PC-9 (cell line): ENCODE measurements around the gene TPCN2.

ENCODE experiments used
- CTCF ChIP-seq: fragments of 200-600 bp; sonication (generic); conservative IDR thresholded peaks from 2 replicates; pipeline ENCODE4 v1.6.1; 2017; ENCODE audit warnings: mixed run types, antibody characterized with exemption, mild to moderate bottlenecking, moderate library complexity
- EZH2 ChIP-seq: fragments of 200-600 bp; sonication (generic); IDR thresholded peaks from 2 replicates; pipeline ENCODE4 v1.8.0; 2017; ENCODE audit warnings: antibody characterized with exemption, low read depth

DNA sequence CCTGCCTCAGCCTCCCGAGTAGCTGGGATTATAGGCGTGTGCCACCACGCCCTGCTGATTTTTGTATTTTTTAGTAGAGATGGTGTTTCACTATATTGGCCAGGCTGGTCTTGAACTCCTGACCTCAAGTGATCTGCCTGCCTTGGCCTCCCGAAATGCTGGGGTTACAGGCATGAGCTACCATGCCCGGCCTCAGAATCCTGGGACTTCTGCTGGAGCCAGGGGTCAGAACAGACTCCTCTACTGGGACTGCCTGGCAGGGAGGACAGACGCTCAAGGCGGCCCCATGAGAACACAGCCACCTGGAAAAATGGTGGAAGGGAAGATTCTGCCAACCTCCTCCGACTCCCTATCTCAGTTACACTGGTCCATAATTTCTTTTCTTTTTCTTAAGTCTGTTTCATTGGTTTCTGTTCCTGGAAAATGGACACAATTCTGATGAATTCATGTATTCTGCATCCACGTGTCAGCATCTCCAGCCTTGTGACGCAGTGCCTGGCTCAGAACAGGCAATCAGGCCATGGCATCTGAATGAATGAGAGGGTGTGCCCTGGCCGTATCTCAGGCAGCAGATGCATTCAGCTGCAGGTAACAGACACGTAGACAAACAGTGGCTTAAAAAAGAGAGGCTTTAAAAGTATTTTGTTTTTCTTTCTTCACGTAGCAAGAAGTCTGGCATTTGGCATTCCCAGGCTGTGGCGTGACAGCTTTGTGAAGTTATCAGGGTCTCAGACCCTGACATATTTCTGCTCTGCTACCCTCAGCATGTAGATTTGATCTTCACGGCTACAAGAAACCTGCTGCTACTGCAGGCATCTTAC lies 111.8 kb downstream of the TPCN2 start:
- no peak for TF ChIP-seq CTCF
- no peak for TF ChIP-seq EZH2
